Stimulated activated naive CD4-positive, alpha-beta T cell (primary cell): ENCODE data around the gene FOXP1.
A peak's percentile ranks its signal among the peaks of the same experiment; 100 is the strongest.

ENCODE experiments used
- DNase-seq, 6 experiments: peaks; one replicate each; lab custom pipeline; 2025; lab: John Stamatoyannopoulos, UW

FOXP1 gene

GRCh38 chr3:71211083-71211482 lies 372.4 kb downstream of the FOXP1 start:
- no peak for DNase-seq

GRCh38 chr3:71210257-71211007 lies 373.1 kb downstream of the FOXP1 start:
- DNase-seq = no peak

- DNase-seq = no peak
These were observed 375.1 kb downstream of the FOXP1 start for GRCh38 chr3:71208211-71209095.

- DNase-seq = no peak
These were observed 375.9 kb downstream of the FOXP1 start for GRCh38 chr3:71207632-71208031.

- no peak for DNase-seq
These were observed 377.0 kb downstream of the FOXP1 start for GRCh38 chr3:71206305-71207165.

- no peak for DNase-seq
These were observed 379.6 kb downstream of the FOXP1 start for GRCh38 chr3:71203727-71204488.

GRCh38 chr3:71202848-71203533 lies 380.5 kb downstream of the FOXP1 start:
- DNase-seq = no peak

GRCh38 chr3:71201939-71202338 lies 381.6 kb downstream of the FOXP1 start:
- DNase-seq = no peak

- DNase-seq = no peak
These were observed 385.5 kb downstream of the FOXP1 start for GRCh38 chr3:71197841-71198565.

- no peak for DNase-seq
These were observed 388.0 kb downstream of the FOXP1 start for GRCh38 chr3:71195492-71195891.

GRCh38 chr3:71194785-71195184 lies 388.7 kb downstream of the FOXP1 start:
- DNase-seq = no peak

- no peak for DNase-seq
These were observed 392.5 kb downstream of the FOXP1 start for GRCh38 chr3:71191031-71191482.

GRCh38 chr3:71189480-71189879 lies 394.0 kb downstream of the FOXP1 start:
- DNase-seq = no peak

GRCh38 chr3:71187715-71188114 lies 395.8 kb downstream of the FOXP1 start:
- no peak for DNase-seq

GRCh38 chr3:71186801-71187200 lies 396.7 kb downstream of the FOXP1 start:
- no peak for DNase-seq

- peak in 3 of 6 experiments; percentile 2 to 6 (median 2) for DNase-seq
These were observed 397.6 kb downstream of the FOXP1 start for GRCh38 chr3:71185733-71186455.

GRCh38 chr3:71184252-71184651 lies 399.3 kb downstream of the FOXP1 start:
- DNase-seq = no peak

- no peak for DNase-seq
These were observed 400.0 kb downstream of the FOXP1 start for GRCh38 chr3:71183549-71183948.

- no peak for DNase-seq
These were observed 403.0 kb downstream of the FOXP1 start for GRCh38 chr3:71180524-71180923.
